HG03175 (cell line): ENCODE measurements around the gene TFAP2D.

ENCODE experiments used
- ATAC-seq: cut with Tn5 transposase; IDR thresholded peaks from one replicate; pipeline ENCODE4 v1.9.1; 2021; ENCODE audit warnings: mild to moderate bottlenecking, moderate library complexity; ENCODE audit not compliant: unreplicated experiment

The TFAP2D gene

DNA sequence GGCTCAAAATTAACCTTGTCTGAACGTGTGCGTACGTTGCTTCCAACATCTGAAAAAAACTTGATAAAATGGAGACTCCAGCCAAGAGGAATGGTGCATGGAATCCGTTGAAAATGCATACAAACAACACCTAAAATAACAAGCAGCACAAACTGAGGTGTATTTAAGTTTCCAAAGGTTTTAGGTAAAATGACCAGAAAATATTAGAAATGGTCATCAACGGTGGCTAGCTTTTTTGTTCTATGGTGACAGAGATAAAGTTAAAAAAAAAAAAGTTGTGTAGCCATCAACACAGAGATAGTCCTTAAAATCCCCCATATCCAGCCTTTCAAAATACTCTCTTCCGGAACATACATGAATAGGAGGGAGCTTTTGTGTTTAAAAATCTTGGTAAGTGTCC lies 104.7 kb downstream of the TFAP2D start:
- no peak for ATAC-seq

- ATAC-seq, result no peak
Measured at GRCh38 chr6:50818673-50819072, 105.3 kb downstream of the TFAP2D start, which contains the start of gene TFAP2B. Gene TFAP2B, plus strand, starts transcription at chr6:50818871. Its CDS starts 21 bp downstream, at chr6:50818892.

- ATAC-seq, result no peak
Measured at GRCh38 chr6:50819466-50819903, 106.2 kb downstream of the TFAP2D start.

DNA sequence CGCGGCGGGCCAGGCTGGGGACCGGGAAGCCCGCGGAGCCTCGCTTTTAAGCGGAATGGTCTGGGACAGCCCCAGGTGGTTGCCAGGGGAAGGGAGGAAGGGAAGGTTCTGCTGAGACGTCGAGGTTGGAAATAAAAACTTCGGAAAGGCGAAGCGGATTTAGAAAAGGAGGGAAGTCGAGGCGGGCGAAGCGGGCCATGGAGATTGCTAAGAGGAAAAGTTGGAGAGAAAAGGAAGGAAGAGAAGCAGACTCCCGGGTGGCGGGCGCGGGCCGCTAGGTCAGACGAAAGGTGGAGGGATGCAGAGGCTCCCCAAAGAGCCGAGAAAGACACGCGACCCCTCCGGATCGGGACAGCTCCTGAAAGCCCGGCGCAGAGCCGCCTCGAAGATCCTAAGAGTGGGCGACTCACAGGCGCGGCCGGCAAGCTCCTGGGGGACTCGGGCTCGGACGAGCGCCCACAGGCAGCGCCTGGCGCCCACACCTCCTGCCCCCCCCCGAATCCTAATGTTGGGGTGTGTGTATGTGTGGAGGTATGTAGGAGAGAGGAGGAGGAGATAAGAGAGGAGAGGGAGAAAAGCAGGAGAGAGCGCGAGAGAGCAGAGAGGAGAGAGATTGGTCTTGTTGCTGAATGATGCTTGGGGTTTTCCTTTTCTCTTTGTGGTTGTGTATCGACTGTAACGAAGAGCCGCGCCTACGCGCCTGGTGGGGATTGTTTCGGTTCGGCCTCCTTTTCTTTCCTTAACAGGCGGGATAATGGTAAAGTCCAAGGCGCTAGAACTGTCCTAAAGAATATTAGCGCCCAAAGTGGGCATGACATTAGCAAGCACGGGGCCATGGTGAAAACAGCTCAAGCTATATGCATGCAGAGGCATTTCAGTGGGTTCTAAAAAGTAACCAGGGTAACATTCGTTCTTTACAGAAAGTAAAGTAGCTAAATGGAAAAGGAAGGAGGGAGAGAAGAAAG lies 106.9 kb downstream of the TFAP2D start:
- ATAC-seq, result no peak

DNA sequence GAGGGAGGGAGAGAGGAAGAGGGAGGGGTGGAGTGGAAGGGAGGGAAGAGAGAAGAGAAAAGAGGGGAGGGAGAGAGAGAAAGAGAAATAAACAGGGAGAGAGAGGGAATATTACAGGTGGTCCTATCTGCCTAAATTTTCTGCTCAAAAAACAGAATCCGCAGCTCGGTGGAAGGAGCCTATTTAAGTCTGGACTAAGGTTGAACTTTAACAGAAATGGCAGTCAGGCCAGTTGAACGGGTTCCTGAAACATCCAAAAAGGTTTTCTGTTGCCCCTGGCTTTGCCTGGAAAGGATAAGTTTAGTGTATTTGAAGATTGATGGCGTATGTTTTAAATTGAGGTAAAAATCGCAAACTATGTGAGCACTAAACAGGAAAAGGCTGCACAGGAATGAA lies 107.5 kb downstream of the TFAP2D start:
- no peak for ATAC-seq

DNA sequence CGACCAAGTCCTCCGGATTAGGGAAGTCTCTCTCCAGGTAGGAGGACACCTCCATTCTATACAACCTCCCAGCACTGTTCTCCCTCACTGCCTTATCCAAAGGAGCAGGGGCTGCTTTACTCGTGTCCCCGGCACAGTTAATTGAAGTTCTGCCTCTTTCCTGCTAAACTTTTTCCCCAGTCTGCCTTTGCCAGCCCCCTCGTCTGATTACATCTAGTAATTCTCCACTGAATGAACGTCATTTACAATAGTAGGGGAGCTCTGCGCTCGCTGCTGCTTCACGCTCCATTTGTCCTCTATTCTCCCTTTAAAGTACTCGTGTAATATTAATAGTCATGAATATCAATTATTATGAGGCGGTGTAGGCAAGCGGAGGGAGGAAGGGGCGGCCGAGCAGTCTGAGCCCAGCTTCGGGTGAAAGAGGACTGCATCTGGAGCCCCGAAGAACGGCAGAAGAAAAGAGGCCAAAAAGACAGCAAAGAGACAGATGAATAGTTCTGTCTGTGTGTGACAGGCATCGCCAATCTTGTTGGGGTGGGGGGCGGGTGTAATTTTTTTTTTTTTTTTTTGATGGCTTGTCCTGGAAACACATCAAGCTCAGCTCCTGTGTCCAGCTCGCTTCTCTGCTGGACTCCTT lies 108.2 kb downstream of the TFAP2D start:
- ATAC-seq, result no peak

DNA sequence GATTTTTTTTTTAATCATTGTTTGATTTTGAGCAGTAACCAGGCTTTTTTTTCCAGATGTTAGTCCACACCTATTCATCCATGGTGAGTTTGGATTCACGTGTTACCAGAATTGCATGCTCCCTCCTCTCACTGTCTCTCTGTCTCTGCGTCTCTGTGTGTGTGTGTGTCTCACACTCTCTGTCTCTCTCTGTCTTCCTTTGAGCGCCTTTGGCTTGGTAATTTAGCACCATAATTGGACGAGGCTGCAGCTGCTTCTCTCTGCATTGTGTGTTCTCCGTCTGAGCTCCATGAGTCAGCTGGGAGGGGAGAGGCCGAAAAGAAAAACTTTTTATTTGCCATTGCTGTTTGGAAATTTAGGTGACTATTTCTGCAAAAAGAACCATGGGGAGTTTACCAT lies 108.8 kb downstream of the TFAP2D start:
- ATAC-seq, result no peak
